COLO668 (cell line): ENCODE measurements around the gene DUT.

Source experiments
- DNase-seq: peaks from one replicate; lab custom pipeline; 2025; ENCODE audit not compliant: unreplicated experiment; lab: John Stamatoyannopoulos, UW

Gene DUT

DNA sequence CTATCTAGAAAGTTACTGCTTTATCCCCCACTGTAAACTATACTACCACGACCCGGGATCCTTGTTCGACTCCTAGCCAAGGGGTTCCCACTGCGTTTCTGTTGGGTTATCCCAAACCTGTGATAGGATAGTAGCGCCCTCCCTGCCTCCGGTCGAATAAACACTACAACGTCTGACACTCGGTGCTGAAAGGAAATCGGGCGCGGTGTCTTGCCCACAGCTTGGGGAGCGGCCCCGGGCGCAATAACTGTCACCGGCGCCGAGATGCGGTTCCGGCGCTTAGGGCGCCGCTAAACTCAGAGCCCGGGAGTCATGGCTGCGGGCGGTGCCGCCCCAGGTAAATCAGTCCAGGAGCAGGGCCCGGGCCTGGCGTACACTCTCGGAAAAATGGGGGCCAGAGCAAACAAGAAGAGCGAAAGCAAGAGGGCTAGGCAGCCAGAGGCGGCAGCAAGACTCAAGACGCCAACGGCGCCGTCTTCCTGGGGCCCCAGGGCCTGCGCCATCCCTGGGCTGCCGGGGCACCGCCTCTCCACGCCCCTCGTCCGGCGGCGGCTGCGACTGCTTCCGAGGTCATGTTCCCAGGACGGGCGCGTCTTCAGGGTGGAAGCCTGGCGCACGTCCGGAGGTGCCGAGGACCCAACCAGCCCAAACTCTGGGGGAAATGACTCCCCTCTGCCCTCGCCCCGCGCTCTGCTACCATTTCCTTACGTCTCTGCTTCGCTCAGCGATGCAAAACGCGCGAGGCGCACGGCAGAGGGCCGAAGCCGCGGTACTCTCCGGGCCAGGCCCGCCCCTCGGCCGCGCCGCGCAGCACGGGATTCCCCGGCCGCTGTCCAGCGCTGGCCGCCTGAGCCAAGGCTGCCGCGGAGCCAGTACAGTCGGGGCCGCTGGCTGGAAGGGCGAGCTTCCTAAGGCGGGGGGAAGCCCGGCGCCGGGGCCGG, at the start of gene DUT:
Gene DUT, plus strand, starts transcription at position 575 of the 941 bp plus-strand sequence. Its CDS starts 87 bp downstream, at position 662.
- peak; percentile 86 for DNase-seq

DNA sequence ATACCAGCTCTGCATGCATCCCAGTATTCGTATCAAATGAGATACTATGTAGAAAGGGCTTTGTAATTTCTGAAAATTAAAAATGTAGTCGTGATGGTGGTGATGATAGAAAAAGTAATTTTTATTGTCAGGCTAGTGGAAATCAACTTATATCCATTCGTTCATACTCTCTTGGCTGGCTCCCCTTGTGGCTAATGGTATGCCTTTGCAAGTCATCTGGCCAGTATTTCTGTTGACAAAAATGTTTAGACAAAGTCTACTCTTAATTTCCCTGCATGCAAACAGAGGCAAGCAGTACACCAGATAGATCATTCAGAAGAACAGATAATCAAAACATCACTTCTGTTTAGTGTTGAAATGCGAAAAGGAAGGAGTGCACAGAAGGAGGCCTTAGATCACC, 49.6 kb upstream of the DUT start:
- no peak for DNase-seq

DNA sequence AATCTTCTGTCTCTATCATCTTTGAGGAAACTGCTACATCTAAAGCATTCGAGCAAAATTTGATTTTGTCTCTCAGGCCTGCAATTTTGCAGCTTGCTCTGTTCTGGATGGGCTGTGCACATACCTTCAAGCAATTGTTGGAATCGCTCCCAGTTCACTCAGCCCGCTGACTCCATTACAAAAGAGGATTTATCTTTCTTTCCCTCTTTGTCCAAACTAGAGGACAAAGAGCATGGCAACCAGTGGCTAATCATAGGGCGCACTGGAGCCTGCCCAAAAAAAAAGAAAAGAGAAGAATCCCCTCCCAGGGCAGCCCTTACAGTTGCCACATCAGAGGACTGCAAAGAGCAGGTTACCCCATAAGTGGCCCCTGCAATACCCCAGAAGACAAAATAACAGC, 49.0 kb upstream of the DUT start:
- DNase-seq: no peak

DNA sequence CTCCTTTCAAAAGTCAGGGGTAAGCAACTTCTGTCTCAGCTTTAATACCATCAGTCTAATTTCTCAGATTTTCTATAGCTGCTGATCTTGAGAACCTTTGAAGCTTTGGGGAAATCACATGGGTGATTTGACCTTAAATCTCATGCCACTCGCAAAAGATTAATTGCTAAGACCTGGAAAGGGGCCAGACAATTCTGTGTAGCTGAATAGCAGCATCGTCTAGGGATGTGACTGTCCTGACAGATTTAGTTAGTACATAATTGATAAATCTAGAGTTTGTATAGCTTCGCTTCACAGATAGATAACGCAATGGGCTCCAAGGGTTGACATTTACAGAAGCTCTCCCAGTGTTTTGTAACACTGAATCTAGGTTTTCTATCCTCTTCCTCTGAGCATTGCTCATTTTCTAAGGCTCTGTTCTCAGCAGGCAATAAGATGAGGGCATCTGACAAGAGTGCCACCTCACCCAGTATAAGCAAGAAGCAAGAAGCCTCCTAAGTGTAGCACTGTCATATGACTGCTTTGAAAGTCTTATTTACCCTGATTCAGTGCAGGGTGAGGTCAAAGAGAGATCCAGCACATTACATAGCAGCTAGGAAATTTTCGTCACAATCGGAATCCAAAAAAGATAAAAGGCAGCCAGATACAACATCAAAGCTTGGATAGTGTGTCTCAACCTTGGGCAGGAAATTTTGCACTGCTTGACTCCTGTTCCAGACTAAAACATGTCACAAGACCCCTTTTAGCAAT, 47.7 kb upstream of the DUT start:
- DNase-seq: no peak

DNA sequence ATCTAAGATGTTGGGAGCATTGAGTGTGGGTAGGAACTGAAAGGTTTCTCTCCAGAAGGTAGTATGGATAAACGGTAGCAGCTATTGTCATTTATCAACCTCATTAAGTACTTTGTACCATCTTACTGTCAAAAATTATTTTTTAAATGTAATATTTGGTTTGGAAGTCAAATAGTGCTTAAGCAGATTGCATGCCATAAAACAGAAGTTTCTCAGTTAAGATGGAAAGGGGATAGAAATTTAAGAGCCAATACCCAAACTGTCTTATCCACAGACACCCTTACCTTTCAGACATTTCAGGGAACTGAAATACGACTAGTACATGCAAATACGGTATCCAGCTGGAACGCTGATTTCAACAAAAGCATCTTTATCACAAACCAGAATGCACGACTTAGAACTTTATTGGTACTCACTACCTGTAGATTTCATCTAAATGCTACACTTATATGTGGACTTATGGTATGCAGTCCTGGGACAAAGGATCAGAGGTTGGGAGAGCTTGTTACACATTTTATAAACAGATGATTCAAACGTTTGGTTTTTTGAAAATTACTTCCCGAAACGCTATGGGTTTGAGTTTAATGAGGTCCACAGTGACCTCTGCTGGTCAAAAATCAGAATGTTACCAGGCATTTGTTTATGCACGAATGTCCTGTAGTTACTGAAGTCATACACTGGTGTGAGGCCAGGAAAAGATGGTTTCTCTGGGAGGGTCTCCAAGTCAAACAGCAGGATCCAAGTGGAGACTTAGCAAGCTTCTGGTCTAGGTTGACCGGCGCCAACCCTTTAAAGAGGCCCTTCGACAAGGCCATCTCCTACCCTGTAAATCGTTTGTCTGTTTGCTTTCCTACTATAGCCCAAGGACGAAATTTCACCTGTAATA, 45.7 kb upstream of the DUT start:
- DNase-seq: peak; percentile 62

DNA sequence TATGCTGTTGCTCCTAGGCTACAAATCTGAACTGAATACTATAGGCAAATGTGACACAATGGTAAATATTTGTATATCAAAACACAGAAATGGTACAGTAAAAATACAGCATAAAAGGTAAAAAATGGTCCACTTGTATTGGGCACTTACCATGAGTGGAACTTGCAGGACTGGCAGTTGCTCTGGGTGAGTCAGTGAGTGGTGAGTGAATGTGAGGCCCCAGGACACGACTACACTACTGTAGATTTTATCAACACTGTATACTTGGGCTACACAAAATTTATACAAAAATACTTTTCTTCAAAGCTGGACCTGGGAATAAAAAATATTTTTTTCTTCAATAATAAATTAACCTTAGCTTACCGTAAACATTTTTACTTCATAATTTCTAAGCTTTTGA, 41.6 kb upstream of the DUT start:
- no peak for DNase-seq

- DNase-seq: no peak
Observed at GRCh38 chr15:48292458-48292857, 38.8 kb upstream of the DUT start.

DNA sequence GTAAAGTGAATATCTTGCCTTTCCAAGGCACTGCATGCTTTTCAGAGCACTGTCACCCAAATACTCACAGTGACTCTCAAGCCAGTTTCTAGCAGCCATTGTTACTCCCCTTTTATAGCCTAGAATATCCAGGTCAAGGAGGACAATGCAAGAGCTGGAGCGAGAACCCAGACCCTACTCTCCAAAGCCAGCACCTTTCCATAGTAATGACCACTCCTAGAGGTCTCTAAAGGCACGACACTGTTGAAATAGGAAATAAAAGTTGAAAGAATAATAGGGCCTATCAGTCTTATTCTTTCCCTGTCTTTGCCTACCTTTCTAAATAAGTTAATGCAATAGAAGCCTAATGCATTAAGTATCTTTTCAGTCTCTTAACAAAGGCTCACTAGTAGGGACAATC, 33.6 kb upstream of the DUT start:
- no peak for DNase-seq

GRCh38 chr15:48298914-48299313, 32.3 kb upstream of the DUT start:
- DNase-seq: no peak

GRCh38 chr15:48300038-48300437, 31.2 kb upstream of the DUT start:
- no peak for DNase-seq

DNA sequence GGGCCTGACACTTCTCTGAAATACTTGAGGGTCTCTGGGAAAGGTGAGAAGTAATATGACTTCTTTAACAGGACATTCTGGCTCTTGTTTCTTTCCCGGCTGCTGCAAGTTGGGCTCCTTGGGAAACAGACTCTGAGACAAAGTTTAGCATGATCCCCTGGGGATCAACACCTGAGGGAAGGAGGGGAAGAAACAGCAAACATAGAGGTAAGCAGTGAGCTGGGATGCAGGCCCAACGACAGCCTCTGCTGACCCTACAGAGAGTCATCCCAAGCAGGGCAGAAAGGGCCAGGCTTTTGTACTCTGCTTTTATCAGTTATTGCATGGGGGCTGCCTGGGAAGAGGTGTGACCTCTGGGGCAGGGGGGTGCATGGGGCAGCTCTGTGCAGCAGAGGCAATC, 26.8 kb upstream of the DUT start:
- DNase-seq: no peak

DNA sequence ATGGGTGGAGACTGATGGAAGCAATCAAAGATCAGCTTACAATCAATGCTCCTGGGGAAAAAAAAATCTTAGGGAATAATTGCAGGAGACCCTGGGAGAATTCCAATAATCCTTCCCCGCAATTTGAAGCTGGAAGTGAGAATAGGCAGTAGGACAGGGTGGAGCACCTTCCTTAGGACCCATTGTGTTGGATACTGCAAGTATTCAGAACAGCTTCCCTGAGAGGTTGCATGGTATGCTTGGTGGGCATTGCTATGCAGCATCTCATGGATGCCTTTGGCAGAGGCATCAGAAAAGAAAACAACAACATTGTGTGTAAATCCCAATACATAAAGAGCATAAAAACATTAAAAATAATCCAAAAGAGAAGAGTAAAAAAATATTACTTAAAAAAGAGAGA, 24.6 kb upstream of the DUT start:
- DNase-seq: no peak

- no peak for DNase-seq
Observed at GRCh38 chr15:48307586-48307985, 23.6 kb upstream of the DUT start.

GRCh38 chr15:48309740-48310139, 21.5 kb upstream of the DUT start:
- DNase-seq: no peak

DNA sequence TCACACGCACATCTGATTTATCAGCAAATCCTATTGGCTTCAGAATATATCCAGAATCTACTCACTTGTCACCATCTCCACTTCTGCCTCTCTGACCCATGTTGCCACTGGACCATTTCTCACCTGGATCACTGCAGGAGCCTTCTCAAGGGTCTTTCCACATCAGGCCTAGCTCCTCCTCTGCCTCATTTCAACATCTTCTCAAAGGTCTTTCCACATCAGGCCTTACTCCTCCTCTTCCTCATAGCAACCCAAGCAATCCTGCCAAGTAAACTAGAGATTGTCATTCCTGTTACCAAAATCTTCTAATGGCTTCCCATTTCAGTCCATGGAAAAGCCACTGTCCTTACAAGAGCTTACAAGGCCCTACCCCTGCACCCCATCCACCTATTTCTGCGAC, 18.0 kb upstream of the DUT start:
- no peak for DNase-seq

- DNase-seq: no peak
Observed at GRCh38 chr15:48315041-48315440, 16.2 kb upstream of the DUT start.

DNA sequence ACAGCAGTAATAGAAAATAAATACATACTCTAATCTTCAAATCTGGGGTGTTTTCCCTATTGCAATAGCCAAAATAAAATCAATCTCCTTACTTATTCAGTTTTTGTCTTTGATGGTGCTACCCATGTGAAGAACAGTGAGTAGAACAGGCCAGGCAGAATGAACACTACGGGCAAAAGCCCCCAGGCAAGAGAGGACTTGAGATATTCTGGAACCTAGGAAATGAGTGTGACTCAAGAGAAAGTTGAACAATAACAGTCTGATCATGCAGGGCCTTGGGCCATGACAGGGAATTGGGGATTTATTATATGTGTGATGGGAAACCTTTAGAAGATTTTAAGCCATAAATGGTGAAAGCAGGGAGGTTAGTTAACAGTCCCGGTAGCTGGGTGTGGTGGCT, 14.0 kb upstream of the DUT start:
- no peak for DNase-seq

DNA sequence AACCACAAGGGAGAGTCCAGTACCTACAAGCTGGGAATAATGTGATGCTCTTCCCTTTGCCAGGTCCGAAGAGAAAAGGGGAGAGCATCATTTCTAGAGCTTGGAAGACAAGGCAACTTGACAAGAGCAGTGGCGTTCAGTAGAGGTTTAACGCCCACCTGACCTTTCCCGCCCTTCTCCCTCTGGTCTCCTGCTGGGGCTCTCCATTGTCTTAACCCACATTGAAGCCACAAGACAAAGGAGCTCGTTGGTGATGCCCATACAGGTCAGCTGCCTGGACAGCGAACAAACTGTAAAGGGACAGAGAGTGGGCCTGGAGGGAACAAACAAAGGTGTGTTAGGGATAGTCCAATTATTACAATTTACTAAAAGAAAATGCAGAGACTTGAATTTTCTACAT, 13.1 kb upstream of the DUT start:
- no peak for DNase-seq

DNA sequence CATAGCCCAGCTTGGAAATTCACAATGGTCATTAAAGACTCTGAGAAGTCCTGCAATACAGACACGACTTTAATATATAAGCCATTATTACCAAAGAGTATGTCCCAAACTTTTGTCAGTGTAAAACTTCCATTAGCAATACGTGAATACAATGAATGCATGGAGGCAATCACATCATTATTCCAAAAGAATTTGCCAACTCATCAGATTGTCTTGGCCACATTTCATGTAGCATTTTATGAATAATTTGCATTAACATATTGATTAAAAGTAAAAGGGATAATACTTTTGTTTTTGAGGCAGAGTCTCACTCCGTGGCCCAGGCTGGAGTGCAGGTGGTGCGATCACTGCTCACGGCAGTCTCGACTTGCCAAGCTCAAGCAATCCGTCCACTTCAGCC, 7.9 kb upstream of the DUT start:
- no peak for DNase-seq

- no peak for DNase-seq
Observed at GRCh38 chr15:48324949-48325348, 6.3 kb upstream of the DUT start.

DNA sequence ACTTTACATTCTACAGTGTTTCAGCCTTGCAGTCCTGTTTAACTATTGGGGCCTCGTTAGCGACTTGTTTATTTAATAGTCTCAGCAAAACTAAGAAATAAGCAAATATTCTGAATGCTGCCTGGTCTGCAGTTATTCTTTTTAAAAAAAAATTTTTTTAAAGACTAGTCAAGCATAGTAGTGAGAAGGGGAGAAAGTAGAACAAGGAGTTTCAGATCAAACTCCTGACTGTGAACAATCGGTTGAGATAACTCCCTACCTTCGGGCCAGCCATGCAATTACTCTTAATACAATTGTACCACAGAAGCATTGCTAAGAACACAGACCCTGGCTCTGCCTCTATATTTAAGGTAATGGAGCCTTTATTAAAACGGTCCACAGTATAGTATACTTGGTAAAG, 5.8 kb upstream of the DUT start:
- DNase-seq: no peak
